ENCODE results near the gene PIGQ.

PIGQ gene

DNA sequence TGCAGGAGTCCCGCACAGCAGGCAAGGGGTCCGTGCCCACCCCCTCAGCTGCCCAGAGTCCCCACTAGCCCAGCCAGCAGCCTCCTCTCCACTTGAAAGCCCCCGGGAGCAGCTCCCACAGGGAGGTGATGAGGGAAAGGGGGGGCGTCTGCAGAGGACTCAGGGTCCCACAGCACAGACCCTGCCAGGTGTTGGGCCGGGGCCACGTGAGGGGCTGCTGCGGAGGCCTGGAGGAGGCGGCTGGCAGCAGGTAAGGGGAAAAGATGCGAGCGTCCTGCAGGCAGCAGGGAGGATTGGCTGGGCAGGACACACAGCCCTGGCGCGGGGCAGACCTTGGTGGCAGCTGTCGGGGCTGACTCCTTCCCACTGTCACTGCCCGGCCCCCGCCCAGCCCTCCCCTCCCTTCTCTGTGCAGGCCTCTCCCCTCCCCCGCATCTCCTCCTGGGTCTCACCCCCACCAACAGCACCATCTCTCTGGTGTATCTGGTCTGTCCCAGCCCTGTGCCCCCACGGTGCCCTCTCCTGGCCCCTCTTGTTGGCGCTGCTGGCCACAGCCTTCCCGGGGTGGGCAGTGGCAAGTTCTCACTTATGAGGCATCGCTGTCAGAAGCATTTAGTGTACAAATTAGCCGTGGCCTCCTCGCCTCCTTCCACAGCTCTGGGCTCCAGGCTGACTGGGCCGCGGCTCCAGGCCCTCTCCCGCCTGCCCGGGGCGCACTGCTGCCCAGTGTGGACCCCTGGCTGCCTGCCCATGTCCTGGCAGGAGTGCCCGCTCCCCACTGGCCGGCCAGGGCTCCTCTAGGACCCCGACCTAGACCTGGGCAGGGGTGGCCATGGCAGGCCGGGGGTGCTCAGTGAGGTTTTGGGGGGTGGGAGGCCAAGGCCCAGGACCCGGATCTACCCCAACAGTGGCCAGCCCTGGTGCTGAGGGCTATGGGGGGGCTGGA is 14.0 kb upstream of the PIGQ start:
- no peak for DNase-seq (ENCODE audit: low spot score)

DNA sequence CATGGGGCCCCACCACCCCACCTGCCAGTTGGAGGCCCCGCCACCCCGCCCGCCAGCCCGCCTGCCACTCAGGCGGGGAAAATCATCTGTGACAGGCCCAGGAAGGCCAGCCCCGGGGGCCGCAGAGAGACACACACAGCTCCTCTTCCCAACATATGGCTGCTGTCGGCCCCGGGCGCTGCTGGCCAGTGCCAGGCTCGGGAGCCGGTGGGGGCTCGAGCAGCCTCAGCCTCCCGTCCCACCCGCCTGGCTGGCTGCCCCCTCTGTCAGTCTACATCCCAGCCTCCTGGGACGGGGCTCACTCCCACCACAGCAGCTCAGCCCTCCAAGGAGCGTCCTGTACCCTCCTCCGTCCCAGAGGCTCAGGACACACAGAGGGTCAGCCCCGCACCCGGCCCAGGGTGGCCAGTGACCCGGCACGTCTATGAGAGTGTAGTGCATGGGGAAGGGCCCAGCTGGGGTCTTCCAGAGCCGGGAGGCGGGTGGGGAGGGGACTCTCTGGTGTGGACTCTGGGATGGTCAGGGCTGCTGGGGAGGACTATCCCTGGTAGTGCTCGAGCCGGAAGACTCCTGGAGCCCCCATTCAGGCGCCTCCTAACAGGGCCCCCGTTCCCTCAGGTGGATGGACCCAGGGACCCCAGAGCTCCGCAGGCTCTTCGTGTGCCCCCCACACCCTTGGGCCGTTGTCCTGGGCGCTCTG is 13.1 kb upstream of the PIGQ start:
- DNase-seq (ENCODE audit: low spot score), result no peak

DNA sequence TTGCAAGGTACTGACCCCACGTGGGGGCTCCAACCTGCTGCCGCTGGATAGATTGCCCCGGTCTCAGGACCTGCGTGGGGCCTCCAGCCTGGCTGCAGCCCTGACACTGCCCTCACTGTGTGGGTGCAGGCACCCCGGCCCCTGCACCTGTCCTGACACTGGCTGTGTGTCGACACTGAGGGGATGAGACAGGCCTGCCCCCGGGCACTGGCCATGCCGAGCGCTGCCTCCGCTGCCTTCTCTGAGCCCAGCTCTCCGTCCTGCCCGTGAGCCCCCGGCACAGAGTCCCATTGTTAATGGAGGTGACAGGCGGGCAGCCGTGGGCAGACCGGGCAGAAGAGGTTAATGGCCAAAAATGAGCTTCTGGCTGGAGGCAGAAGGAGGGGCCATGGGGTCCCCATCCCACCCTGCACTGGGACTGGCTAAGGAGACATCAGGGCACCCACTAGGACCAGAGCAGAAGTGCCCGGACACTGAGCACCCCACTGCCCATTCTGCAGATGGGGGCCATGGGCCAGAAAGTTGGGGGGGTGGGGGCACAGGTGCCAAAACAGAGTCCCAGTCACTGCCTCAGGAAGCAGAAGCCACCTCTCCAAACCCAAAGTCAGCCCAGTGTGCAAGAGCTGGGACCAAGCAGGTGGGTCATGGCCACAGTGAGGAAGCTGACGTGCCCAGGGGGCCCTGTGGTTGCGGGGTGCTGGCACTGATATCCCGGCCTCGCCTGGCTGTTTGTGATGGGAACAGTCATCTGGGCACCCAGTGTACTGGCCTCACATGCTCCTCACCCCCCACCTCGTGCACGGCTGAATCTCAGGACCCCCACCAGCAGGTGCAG is 12.1 kb upstream of the PIGQ start:
- DNase-seq (ENCODE audit: low spot score), result no peak

DNA sequence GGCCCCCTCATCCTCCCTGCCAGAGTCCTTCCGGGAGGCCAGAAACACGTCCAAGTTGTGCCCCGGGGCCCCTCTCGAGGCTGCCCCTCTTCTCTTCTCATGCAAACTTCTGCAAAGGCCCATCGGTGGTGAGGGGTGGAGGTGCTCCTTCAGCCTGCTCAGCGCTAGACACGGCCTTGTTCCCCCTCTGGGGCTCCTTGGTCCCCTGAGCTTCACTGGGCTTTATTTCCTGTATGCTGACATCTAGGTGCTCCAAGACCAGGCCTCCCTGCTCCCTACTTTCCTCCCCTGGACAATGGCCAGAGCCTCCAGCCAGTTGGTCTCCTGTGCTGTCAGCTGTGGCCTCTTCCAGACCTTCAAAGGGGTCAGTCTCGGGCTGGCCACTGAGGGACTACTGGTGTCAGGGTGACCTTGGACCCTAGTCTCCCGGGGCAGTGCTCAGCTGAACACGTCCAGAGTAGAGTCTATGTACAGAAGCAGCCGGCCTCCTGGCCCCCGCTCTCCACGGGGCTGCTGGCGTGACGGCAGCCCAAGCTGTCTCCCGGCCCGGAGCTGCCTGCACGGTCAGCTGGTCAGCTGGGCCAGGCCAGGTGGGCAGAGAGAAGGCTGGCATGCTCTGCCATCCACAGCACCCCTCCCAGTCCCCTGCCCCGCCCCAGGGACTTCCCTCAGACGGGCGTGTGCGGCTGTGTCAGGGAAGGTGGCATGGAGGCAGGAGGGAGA is 11.3 kb upstream of the PIGQ start:
- no peak for DNase-seq (ENCODE audit: low spot score)

DNA sequence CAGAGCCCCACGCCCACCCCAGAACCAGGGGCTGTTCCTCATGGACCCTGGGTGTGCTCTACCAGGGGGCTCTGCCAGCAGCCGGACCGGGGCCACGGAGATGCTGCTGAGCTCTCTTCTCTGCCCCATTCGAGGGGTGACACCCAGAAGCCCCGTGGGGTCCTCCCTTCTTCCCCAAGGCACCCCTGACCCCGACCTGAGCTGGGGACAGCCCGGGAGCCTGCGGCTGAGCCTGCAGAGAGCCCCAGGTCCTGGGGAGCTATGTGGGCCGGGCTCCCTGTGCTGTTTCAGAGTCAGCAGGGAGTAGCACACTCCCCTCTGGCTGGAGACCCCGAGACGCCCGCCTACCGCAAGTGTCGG is 10.8 kb upstream of the PIGQ start:
- DNase-seq (ENCODE audit: low spot score), result no peak

DNA sequence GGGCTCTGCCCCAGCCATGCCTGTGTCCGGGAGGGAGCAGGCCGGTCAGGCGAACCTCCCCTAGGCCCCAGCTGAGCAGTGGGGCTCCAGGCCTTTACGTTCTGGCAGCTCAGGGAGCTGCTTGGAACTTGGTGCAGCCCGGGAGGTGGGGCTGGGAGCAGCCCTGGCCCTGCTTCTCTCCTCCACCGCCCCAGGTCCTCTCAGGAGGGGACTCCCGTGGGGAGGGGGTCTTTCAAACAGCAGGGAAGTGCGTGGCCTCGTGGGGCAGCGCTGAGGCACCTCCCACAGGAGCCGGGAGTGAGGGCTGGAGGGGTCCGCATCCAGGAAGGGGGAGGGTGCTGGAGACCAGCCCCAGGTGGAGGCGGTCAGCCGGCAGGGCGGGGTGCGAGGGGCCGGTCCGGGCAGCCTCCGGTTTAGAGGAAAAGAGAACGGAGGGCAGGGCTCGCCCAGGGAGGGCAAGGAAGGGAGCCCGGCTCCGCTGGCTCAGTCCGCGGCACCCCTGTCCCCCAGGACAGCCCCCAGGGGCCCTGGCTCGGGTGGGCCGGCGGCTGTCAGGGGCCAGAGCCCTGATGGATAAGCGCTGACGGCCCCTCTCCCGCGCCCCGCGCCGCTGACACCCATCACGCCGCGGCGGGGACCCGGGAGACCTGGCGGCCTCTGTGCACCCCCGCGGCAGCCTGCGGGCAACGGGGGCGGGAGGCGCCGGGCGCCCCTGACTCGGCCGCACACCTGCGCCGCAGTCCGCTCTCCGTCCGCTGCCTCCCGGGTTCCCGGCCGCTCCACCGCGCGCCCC is 10.2 kb upstream of the PIGQ start:
- no peak for DNase-seq (ENCODE audit: low spot score)

DNA sequence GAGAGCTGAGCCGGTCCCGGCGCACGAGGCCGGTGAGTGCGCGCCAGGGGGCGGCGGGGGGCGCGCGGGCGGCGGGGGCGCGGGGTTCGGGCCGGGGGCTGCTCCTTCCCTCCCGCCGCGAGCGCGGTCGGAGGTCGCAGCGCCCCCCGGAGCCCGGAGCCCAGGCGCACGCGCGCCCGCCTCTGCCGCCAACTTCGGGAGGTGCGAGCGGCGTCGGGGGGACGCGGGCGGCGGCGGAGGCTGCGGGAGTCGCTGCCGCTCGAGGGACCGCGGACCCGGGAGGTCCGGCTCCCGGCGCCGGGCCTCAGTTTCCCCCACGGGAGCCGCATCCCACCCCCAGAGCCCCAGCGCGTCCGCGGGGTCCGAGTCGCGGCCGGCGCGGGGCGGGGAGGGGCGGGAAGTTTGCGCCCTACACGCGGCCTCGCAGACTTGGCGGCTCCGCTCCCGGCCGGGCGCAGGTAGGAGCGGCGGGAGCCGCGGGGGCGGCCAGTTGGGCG is 9.5 kb upstream of the PIGQ start, which contains the start of gene PRR35:
TSS of gene PRR35 (plus strand) at position 191 of the 497 bp plus-strand sequence. CDS start 2,901 bp downstream, outside the sequence.
- no peak for DNase-seq (ENCODE audit: low spot score)

DNA sequence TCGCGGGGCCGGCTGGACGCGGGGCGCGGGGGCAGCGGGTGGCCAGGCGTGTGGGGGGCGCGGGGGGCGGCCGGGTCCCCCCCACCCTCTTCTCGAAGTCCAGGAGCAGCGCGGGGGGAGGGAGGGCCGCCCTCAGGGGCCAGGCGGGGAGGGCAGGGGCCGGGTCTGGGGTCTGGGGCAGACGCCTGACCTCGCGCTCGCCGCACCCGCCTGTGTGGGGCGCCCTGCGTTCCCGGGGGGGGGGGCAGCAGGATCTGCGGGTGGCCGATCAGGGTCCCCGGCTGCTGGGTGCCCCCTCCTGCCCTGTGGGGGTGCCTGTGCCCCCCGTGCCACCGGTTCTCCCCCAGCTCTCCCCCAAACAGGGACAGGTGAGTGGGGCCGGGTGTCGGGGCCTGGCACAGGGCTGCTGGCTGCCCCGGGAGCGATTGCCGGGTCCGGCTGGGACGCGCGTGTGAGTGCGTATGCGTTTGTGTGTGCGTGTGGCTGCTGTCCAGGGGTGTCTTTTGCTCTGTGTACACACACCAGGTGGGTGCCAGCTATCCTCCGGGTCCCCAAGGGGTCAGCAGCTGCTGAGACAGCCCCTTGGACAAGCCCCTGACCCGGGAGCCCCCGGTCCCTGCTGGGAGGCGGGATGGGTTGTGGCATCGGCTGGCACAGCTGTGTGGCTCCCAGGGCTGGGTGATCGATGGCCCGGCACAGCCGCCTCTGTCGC is 8.9 kb upstream of the PIGQ start:
- DNase-seq (ENCODE audit: low spot score), result no peak

DNA sequence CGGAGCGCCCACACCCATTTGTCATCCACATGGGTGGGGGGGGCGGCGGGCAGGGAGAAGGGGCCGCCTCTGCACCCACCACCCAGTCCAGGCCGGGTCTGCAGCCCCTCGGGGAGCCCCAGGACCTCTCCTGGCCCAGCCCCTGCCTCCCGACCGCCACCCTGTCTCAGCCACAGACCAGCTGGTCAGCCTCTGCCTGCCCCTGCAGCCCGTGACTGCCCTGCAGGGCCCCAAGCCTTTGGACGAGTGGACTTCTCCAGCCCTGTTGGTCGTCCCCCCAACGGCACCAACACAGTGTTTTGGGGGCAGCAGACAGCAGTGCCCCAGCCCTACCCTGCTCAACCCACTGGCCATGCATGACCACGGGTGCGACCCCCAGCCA is 8.4 kb upstream of the PIGQ start:
- DNase-seq (ENCODE audit: low spot score), result no peak

DNA sequence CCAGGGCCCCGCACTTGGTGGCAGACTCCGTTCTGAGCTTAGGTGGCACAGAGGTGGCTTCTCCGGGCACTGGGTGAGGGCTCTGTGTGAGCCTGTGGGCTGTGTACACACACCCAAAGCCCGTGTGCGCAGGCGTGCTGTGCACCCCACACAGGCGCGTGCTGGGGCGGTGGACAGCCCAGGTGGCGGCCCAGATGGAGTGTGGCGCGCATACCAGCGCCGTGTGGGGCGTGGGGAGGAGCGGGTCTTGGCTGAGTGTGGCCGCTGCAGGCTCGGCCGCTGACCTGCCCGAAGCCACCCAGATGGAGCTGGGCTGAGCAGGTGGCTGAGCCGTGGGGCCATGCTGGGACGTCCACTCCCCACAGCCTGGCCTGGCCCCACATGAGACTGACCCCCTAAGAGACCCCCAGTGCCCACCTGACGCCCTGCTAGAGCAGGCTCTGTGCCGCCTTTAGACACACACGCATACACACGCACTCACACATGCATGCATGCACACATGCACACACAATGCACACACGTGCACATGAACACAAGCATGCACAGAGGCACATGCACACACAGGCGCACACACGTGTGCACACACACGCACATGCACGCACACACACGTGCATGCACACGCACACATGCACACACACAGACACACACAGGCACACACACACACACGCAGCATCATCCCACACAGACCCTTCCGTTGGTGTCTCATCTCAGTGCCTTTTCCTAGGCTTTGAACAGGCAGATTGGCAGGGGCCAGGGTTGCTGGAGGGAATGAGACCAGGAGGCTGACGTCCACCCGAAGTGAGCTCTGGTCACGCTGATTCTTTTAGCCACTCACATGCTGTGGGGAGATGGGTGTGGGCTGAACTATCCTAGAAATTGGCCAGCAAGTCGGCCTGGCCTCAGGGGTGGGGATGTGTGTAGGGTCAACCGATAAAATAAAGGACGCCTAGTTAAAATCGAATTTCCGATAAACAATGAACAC is 7.5 kb upstream of the PIGQ start:
- no peak for DNase-seq (ENCODE audit: low spot score)

DNA sequence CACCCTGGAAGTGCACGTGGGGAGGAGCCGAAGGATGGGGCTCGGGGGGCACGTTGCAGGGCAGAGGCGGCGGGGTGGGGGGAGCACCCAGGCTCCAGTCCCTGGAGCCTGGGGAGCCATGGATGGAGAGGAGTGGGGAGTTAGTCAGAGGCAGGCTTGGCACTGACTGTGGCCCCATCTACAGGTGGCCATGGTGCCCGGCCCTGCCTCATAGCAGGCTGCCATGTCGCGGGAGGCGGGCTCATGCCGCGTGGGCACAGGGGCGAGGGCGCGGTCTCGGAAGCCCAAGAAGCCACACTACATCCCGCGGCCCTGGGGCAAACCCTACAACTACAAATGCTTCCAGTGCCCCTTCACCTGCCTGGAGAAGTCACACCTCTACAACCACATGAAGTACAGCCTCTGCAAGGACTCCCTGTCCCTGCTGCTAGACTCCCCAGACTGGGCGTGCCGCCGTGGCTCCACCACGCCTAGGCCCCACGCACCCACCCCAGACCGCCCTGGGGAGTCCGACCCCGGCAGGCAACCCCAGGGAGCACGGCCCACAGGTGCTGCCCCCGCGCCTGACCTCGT is 6.6 kb upstream of the PIGQ start:
- DNase-seq (ENCODE audit: low spot score), result no peak

DNA sequence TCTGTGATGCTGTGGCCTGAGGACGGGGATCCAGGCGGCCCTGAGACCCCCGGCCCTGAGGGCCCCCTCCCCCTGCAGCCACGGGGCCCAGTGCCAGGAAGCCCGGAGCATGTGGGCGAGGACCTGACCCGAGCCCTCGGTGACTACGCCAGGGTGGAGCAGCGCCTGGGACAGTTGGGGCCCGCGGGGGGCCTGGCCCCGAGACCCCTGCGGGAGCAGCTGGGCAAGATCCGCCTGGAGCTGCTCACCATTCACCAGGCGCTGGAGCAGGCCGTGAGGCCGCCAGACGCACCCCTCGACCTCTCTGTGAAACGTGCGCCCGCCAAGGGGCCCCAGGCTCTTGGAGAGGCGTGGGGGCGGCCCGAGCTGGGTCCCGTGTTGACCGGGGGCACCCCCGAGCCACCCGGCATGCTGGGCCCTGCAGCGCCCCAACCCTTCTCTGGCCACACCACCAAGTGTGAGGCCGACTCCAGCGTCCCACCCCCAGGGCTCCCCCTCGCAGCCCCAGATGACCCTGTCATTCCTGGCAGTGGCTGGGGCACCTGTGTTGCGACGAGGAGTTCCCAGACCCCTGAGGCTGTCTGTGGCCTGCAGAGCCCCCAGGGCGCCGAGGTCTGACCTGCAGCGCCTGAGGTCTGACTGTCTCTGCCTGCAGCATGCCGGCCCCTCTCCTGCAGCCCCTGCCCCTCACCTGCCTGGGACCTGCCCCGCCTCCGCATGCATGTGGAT is 4.9 kb upstream of the PIGQ start:
- no peak for DNase-seq (ENCODE audit: low spot score)

DNA sequence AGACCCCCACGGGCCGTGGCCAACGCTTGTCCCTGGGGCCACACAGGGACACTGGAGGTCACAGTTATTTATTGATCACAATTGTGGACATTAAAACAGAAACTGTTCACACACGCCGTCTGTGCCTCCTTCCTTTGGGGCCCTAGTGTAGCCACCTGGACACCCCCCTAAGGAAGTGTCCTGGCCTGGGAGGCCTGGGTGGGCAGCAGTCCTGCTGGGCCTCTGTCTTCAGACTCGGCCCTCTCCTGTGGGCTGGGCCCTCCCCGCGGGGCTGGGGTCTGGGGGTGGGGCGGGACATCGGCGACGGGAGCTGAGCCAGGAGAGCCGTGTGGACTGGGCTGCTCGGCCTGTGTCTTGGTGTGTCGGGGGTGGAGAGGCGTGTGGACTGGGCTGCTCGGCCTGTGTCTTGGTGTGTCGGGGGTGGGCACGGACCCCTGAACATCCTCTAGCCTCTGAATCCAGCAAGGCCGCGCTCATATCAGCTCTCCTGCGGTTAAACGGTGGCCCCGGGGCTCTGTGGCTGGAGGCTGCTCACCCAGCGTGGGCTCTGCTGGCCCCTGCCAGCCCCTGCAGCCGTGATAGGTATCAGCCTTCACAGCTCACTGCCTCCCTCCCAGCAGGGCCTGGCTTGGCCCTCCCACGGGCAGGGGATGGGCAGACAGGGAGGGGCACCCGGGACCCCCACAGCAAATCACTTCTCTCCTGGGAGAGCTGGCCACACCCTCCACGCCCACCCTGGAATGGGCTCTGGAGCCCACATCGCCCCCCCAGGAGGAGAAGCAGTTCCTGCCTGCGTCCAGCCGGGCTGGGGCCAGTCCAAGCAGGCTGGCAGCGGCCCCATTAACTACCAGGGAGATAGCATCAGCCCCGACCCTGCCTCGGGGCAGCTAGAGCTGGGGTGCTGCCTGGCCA is 4.1 kb upstream of the PIGQ start:
- no peak for DNase-seq (ENCODE audit: low spot score)

DNA sequence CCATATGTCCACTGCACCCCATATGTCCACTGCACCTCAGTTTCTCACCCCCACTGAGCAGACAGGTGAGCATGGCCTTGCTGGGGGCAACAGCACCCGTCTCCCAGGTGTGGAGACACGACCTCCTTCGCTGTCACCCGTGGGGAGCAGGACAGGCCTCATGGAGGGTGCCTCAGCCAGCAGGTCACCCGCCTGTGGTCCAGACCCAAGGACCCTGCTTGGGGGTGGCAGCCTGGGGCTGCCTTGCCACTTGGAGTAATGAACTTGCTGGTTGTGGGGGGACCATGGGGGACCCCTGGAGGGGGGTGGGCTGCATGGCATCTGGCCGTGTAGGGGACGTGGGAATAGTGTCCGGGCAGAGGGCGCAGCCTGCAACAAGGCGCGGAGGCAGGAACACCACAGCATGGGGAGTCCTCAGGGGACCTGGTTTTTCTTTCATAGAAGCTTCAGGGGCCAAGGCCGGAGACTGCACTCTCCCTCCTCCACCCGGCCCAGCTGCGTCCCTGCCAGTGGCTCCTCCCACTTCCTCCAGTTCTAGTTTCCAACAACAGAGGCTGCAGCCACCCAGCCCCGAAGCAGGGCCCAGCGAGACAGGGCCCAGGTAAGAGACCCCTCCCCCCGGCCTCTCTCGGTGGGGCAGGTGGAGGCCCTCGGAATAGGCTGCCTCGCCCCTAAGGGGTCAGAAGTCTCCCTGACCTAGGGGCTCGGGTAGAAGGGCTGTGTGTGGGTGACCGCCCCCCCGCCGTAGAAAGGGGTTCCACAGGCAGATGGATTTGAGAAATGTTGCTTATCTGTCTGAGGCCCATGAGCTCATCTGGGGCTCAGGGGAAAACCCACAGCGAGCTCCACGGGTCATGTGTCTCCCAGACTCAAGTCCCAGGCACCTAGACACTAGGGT is 3.0 kb upstream of the PIGQ start, which contains the start of gene NHLRC4:
TSS of gene NHLRC4 (plus strand) at position 531 of the 898 bp plus-strand sequence. CDS start 1,043 bp downstream, outside the sequence.
- no peak for DNase-seq (ENCODE audit: low spot score)

Measured in Ammon's horn (tissue), 1 donor.